ENCODE results near the gene TTLL3.

DNA sequence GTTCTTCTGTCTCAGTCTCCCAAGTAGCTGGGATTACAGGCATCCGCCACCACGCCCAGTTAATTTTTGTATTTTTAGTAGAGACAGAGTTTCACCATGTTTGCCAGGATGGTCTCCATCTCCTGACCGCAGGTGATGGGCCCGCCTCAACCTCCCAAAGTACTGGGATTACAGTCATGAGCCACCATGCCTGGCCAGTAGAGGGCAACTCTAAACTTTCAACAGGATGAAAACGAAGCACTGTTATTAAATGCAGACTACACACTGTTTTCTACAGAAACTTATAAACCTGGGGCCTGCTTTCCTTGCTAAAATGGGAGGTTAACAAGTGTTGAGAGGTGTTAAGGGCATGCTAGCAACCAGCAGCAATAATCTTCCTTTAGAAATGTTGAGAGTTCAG, 9.5 kb upstream of the TTLL3 start:
- no peak for TF ChIP-seq POLR2A (IDR thresholded peaks at IDR 0.05)
- TF ChIP-seq, protein P1, sequence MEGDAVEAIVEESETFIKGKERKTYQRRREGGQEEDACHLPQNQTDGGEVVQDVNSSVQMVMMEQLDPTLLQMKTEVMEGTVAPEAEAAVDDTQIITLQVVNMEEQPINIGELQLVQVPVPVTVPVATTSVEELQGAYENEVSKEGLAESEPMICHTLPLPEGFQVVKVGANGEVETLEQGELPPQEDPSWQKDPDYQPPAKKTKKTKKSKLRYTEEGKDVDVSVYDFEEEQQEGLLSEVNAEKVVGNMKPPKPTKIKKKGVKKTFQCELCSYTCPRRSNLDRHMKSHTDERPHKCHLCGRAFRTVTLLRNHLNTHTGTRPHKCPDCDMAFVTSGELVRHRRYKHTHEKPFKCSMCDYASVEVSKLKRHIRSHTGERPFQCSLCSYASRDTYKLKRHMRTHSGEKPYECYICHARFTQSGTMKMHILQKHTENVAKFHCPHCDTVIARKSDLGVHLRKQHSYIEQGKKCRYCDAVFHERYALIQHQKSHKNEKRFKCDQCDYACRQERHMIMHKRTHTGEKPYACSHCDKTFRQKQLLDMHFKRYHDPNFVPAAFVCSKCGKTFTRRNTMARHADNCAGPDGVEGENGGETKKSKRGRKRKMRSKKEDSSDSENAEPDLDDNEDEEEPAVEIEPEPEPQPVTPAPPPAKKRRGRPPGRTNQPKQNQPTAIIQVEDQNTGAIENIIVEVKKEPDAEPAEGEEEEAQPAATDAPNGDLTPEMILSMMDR (IDR thresholded peaks at IDR 0.05), result no peak
